Activated T-cell treated with anti-CD3 and anti-CD28 coated beads, Interleukin-2, amount 50 U/mL, for 48 hours (primary cell): Measurements from ENCODE around the gene SERP2.

Source experiments
- DNase-seq, 2 experiments: peaks; one replicate each; pipeline ENCODE4 v3.0.0-alpha.2; 2020

The SERP2 gene

GRCh38 chr13:44389060-44389666 is 15.5 kb downstream of the SERP2 start:
- no peak for DNase-seq

DNA sequence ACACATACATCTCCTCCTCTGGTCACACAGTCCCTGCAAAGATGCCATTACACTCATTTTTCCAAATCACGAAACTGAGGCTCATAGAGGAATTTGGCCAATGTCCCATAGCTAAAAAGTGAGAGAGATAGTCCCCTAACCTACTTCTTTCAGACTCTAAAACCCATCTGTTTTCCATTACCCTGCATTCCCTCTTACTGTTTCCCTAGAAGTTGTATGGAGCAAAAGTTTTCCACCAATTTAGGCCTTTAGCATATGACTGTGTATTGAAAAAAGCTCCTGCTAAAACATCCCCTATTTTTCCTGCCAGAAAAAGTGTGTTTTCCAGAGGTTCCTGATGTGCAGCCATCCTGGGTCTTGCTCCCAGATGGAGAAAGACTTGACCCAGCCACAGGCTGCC is 16.3 kb downstream of the SERP2 start:
- DNase-seq = no peak

- no peak for DNase-seq
Measured at GRCh38 chr13:44393391-44393790, 19.8 kb downstream of the SERP2 start.

DNA sequence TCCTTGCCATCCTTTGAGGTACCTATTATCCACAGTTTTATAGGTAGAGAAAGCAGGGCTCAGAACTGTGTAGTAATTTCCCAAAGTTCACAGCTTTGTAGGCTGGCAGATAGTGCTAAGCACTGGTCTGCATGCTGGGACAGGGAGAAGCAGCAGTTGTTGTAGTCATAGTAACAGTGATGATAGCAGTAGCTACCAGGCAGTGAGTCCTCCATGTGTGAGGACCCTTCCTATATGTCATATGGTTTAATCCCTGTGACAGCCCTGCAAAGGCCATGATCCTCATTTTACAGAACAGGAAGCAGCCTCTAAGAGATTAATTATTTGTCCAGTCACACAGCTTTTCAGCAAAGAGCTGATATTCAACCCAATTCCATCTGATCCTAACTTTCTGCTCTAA is 21.0 kb downstream of the SERP2 start:
- no peak for DNase-seq

- no peak for DNase-seq
Measured at GRCh38 chr13:44395976-44396694, 22.5 kb downstream of the SERP2 start.

DNA sequence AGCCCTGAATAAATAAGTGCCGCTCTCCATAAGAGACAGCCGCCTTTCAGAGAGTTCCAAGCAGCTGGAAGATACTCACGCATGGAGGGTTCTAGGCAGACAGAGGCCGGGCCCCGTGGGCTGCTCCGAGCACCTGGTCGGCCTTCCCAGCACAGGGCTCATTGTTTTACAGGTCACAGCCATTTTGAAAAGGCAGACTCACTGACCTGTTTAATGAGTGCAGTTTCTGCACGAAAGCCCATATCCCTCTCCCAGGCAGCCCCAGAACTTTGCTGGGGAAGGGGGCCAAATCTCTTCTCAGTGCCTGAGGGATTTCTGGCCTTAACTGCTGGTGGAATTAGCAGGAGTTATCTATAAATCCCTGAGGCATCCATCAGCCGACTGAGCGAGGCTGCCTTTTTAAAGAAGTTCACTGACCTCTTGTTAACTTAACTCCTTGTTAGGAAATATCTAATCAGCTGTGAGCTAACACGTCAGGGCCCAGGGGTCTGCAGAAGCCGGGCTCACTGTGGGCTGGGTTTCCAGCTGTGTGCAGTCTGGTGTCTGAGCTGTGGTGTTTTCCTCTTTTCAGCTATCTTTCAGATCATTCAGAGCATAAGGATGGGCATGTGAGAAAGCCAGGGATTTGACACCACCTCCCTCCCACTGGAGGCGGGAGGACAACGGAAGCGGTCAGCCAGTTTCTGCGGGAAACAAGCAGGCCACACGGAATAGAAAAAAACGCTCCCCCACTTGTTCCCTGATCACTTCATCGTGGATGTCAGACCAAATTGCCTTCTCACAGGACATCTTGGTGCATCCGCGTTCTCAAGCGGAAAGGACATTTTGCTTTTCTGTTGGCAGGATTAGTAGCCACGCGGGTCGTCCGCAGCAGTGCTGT is 23.3 kb downstream of the SERP2 start:
- no peak for DNase-seq

DNA sequence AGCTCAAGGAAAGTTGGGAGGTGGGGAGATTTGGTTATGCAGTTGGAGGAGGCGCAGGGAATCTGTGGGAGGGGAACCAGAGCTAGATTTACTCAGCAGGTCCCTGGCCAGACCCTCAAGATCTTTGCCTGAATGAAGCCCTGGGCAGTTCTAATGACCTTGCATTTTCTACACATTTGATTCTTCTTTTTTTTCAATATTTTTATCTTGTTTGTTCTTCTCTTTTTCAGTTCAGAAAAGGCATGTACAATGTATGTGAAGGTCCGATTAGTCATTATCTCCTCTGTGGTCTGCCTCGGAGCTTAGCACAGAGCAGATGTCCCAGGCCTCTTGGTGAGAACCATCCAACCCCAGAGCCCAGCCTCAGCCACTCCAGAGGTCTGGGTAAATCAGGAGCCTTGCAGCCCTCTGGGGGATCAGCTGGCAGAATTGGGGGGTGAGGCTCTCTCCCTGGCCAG is 24.2 kb downstream of the SERP2 start:
- no peak for DNase-seq

DNA sequence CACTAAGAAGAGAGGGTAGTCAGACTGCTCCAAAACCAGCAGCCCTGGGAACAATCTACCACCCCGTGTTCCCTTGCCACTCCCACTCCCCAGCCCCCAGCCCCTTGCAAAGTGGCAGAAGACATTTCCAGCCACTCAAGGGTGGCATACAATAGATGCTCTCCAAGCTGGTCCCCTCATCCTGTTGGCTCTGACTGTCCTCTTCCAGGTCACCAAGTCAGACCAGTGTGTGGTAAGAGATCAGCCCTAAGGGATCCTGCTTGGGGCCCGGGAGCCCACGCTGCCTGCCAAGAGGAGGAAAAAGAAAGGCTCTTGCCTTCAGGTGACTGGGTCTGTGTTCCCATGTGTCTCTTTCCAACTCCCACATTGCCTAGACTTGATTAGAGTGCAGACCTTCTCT is 25.0 kb downstream of the SERP2 start:
- no peak for DNase-seq

- no peak for DNase-seq
Measured at GRCh38 chr13:44399074-44399473, 25.4 kb downstream of the SERP2 start.

DNA sequence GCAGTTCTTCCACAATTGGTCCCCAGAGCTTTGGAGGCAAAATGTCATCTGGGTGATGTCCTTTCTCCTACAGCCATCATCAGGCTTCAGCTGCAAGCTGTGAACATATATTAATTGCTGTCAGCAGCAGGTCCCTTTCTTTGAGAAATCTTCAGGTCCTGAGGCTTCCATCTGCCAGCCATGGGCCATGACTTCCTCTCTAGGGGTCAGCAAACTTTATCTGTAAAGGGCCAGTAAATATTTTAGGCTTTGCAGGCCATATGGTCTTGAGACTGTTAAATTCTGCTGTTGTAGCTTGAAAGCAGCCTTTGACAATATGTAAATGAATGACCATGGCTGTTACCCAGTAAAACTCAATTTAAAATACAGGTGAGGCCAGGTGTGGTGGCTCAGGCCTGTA is 27.1 kb downstream of the SERP2 start:
- no peak for DNase-seq

GRCh38 chr13:44401577-44401976 is 28.0 kb downstream of the SERP2 start:
- DNase-seq = no peak

DNA sequence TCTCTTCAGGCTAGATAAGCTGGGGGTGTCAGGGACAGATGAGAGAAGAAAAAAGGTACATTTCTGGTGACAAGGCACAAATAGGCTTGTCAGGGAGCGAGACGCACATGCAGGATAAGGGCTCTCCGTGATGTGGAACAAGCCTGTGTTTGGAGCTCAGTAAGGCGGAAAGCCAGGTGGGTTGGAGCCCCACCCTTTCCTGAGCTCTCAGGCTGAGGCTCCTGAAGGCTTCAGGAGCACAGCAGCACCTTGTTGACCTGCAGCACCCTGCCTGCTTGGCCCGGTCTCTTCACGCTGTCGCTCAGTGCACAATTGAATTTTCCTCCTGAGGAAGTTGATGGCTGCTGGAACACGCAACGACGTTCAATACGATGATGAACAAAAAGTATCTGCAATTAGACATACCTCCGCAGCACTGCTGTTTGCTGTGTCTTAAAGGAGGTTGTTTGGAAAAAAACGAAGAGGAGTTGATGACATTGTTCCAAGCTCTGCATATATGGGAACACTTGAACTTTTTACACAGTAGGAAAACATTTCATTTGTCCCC is 29.3 kb downstream of the SERP2 start:
- DNase-seq = no peak

DNA sequence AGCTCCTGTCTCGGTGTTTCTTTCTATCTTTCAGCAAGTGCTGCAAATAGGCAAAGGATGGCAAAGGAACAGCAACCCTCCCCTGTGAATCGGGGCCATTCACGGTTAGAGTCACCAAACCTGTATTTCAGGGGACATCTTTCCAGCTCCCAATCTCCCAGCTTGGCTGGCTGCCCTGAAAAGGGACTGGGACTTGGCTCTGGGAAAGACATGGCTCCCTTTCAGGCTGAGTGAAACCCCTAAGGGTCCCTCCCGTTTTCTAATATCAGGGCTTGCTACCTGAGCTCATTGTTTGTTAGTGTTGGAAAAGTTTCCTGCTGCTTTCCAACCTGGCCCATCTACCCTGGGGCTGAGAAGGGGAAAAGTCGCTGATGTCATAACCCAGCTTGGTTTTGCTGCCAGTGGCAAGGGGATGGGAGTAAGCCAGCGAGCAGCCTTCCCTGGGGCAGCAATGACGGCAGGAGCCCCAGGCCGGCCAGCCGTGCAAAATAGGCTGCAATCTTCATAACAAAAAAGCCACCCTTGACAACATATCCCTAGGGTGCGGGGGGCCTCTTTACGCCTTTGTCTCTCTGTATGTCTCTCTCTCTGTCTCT is 29.9 kb downstream of the SERP2 start:
- no peak for DNase-seq

DNA sequence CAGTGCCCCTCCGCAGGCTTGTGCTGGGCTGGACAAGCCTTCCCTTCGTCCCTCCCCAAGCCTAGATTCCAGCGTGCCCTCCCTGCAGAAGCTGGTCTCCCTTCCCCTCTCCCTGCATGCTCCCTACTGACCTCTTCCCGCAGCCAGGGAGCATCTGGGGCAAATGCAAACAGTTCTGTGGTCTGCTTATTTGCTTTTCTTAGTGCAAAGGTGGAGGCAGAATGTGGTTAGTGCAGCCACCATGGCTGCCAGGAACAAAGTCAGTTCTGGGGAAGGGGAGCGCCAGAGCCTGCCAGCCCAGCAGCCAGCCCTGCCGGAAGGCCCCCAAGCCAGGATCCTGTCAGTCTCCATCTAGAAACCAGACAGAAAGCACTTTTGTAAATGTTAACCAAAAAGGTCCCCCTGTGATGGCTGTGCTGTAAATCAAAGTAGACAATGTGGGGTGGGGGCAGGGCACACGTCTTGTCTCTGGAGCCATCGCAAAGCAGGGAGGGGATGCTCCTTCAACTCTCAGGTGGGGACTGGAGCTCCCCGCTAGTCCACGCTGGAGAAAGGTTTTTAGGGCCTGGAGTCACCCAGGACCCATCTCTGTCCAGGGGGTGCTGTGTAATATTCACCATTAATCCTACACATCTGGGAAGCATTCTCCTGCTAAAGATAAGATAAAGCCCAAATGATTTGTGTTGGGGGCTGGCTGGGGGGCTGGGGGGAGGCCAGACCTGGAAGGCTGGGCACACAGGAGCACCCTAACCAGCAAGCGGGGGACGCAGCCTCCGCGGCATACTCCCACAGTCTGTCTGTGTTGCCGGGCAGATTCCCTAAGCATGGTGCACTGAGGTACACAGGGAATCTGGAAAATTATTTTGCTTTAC is 30.9 kb downstream of the SERP2 start:
- DNase-seq = no peak

- no peak for DNase-seq
Measured at GRCh38 chr13:44406617-44407016, 33.0 kb downstream of the SERP2 start.

- DNase-seq = no peak
Measured at GRCh38 chr13:44407379-44407778, 33.8 kb downstream of the SERP2 start.

- DNase-seq = no peak
Measured at GRCh38 chr13:44407891-44408290, 34.3 kb downstream of the SERP2 start.

DNA sequence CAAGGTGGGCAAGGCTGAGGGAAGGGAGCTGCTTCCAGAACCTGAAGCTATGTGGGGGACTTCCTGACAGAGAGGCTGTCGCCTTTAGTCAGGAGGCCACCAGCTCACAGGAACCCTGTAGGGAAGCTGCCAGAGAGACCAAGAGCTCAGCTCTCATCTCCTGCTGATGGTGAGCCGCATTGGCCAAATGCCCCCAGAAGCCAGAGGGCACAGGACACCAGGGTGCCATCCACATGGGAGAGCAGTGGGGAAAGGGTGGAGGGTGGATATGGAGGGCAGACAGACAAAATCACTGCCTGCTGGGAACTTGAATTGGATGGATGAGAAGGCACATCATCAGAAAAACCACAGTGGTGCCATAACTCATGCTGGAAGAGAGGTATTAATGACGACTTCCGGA is 36.0 kb downstream of the SERP2 start:
- DNase-seq = no peak

DNA sequence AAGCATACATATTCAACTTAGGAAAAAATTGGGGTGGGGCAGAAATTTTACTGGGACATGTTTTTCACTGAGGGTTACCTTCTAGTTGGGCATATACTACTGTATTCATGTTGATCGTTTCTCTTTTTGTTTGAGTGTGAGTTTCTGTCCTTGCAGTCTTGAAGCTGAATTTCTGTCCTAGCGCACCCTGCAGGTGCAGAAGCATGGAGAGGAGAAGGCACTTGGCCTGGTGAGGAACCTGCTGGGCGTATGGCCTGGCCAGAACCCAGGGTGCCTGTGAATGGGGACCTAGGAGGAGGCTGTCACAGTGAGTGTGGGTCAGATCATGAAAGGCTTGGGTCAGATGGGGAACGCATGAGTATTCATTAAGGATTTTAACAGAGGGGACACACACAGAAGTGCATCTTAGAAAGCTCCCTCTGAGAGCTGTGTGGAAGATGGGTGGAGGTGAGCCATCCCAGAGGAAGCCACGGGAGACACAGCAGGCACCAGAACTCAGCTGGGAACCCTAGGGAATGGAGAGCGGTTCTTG is 36.8 kb downstream of the SERP2 start:
- DNase-seq = no peak

DNA sequence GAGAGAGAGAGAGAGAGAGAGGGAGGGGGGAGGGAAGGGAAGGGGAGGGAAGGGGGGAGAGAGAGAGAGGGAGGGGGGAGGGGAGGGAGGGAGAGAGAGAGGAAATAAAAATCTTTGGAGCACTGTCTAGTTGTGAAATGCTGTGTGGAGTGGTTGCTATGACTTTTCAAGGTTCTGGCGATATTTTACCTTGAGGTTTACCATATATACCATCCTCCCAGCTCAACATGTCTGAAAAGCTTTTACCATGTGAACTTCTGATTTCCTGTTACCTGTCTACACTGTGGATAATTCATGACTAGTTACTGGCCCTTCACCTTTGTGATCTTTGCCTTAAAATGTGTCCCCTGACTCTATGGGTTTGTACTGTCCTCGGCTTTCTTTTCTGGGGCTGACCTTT is 38.2 kb downstream of the SERP2 start:
- no peak for DNase-seq

DNA sequence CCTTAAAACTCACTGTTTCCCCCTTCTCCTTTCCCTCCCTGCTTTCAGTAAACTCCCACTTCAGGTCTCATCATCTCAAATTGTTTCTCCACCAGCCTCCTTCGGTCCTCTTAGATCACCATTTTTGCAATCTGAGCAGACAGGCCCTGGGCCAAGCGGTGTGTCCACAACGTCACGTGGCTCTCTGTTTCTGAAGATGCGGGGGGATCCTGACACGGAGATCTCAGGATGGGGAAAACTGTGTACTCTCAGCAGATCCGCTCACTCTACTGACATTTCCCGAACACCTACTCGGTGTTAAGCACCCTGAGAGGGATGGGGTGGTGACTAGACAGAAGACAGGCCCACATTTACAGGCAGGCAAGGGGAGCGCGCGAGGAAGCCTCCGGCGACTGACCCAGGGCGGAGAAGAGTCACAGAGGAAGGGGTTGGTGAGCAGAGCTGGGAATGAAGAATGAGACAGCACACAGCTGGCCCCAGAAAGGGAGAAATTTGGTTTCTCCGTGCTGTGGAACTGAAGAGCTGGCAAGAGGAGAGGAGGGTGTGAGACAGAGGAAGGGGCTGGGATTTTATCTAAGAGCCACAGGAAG is 38.8 kb downstream of the SERP2 start:
- no peak for DNase-seq
